GM12892 (cell line): ENCODE measurements around the gene STEAP3.

Experiments used
- POLR2A ChIP-seq: IDR thresholded peaks from 2 replicates; pipeline ENCODE4 v1.6.1; 2011; ENCODE audit warnings: low read depth, low read length, control low read depth
- POLR2AphosphoS5 ChIP-seq: IDR thresholded peaks from 2 replicates; pipeline ENCODE4 v1.6.1; 2011; ENCODE audit warnings: low read depth, low read length, control low read depth
- TAF1 ChIP-seq: IDR thresholded peaks from 2 replicates; pipeline ENCODE4 v1.6.1; 2011; ENCODE audit warnings: low read depth, mild to moderate bottlenecking, control low read depth, low read length, borderline replicate concordance

- TF ChIP-seq POLR2AphosphoS5, result no peak
- TF ChIP-seq POLR2A, result no peak
- no peak for TF ChIP-seq TAF1
These were observed 6.1 kb downstream of the STEAP3 start for GRCh38 chr2:119229716-119230115.
